NCI-H2081 (cell line): Measurements from ENCODE around the gene ABCA9.
"Not testable (repeated sequence)": the region's sequence is repeated elsewhere in the genome, so short reads cannot be mapped to it uniquely, and the experiment has no call there.

Experiments
- DNase-seq, 2 experiments: peaks; one replicate each; lab custom pipeline; 2025; lab: John Stamatoyannopoulos, UW

ABCA9 gene

DNA sequence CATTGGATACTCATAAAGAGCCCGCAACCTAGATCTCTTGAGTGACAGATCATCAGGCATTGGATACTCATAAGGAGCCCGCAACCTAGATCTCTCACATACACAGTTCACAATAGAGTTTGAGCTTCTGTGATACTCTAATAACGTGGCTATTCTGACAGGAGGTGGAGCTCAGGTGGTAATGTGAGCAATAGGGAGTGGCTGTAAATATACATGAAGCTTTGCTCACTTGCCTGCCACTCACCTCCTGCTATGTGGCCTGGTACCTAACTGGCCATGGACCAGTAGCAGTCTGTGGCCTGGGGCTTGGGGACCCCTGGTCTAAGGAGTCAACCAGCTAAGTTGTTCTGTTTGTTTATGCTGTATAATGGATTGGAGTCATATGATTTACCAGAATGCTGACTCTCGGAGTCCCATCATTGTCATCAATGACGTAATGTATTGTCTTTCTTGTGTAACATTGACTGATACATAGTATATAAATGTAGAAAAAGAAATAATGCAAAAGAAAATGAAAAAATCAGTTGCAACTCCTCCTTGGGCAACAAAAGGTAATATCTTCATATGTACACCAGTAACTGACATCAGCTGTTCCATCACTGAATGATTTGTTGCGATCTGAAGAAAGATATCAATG is 17.5 kb downstream of the ABCA9 start:
- no peak for DNase-seq

DNA sequence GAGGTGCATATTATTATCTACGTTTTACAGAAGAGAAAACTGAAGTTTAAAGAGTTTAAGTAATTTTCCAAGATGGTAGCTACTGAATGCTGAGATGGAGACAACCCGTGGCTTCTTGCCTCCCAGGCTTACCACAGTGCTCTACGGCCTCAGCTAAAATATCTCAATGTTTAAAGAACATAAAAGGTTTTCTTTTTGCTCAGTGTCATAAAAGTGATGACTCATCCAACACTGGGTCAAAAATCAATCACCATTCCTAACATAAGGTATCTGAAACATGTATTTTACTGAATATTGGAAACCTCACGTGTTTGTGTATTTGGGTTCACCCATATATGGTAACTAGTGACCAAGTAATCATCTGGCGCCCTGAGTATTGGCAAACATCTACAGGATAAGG is 18.4 kb downstream of the ABCA9 start:
- no peak for DNase-seq

DNA sequence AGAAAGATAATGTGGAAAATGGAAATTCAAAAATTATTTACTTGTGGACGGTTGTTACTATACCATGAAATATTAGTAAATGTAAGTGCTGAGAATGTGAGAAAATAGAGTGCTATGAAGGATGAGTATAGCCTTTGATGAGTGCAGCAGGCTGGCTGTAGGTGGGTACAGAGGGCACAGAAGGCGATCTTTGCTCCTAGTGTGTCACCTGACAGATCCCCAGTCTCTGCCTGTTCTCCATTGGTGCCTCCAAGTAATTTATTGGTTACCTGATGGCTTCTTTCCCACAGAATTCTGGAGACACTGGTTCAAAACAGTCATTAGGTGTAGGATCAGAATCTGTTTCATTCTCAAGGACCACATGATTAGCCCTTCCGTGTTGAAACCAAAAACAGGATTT is 28.9 kb downstream of the ABCA9 start:
- DNase-seq: no peak

DNA sequence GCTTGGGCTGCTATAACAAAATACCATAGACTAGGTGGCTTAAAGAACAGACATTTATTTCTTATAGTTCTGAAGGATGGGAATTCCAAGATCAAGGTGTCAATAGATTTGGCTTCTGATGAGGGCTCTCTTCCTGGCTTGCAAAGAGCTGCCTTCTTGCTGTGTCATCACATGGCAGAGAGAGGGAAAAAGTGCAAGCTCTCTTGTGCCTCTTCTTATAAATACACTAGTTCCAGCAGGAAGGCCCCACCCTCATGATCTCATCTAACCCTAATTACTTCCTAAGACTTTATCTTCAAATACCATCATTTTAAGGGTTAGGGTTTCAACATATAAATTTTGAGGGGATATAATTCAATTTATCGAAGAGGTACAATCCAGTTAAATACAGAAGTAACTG is 30.6 kb downstream of the ABCA9 start:
- no peak for DNase-seq

DNA sequence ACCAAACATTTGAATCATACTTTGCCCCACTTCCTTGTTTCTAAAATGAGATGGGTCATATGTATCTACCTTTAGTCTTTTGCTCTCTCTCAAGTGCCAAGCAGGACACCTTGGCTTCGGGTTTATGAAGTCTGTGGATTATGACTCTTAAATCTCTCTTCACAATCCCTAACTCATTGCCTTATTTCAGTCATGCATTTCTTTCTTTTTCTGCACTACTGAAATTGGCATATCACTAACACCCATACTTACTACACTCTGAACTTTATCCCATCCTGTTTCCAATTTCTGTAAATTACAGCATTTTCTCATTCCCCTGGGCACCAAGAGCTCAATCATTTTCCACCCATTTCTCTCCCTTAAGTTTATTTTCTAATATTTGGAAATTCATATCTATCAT is 42.0 kb downstream of the ABCA9 start:
- DNase-seq: no peak

DNA sequence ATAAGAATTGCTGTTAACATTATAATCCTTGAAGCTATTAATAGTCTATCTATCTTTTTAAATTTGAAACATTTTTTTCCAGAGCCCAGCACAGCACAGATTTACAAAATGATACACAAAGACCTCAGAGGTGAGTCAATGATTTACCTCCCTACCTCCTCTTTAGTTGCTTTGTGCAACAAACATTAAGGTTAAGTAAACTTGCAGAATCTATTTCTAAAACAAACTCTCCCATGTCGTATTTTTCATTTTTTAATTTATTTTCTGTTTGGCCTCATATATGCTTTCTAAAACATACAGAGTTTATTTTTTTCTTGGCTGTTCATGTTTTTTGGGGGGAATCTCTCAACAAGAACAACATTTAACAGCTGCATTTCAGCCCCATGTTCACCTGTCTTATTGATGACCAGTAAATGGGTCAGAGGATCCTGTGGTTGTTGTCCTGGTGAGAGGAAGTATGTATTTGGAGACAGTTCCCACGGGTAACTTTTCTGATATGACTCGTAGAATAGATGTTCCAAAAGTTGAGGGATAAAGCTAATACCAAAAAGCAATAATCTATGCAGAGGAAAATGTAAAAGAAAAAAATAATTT is 42.6 kb downstream of the ABCA9 start:
- no peak for DNase-seq

DNA sequence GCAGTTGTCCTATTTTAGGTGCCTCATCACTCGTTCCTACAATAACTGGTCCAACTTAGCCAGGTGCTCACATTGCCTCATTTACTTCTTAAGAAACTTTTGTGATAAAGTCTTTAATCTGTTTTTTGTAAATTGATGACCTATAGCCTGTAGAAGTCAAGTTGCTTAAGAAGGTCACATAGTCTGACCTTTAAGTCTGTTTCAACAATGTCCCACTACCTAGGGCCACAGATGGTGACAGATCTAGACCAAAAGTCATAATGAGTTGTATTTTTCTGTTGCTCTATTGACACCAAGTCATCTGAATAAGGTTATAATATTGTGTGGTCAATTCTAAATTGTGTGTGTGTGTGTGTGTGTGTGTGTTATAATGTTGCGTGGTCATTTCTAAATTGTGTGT is 45.1 kb downstream of the ABCA9 start:
- no peak for DNase-seq

DNA sequence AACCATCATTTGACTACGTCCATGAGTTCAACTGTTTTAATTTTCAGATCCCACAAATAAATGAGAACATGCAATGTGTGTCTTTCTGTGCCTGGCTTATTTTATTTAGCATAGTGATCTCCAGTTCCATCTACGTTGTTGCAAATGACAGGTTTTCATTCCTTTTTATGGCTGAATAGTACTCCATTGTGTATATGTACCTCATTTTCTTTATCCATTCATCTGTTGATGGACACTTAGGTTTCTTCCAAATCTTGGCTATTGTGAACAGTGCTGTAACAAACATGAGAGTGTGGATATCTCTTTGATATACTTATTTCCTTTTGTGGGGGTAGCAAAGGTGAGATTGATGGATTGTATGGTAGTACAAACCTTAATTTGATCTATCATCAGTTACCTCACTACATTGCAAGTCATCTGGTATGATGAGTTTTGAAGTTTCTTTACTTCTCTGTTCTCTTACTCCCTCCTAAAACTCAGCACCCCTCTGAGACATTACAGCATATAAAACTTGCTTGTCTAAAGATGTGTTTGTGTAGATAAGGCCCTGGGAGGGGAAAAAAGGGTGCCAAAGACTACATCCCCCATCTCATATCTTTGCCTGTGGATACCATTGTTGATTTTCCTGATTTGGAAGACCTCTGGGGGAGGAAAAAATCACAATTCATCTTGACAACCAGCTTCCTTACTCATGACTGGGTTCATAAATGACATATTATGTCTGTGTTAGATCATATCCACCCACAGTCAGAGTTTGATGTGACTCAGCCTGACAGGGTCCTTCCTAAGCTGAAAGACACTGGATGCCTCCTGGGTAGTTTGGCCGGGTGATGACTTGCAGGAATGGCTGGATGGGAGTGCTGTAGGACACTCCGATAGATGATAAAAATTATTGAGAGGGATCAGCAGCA is 47.6 kb downstream of the ABCA9 start:
- DNase-seq: no peak

DNA sequence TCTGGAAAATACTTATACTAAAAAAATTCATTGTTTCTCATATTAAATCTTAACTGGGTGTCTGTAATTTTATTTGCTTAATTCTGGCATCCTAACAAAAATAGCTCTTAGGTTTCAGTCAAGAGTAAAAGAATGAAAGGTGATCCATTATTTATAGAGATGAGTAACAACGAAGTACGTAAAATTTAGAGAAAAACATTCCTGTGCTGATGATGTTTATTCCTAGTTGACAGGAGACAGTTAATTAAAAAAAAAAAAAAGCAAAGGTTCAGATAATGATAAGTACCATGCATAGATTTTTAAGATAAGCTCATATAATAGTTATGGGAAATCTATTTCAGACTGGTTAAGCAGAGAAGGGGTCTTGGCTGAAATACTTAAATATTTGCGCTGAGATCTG is 50.8 kb downstream of the ABCA9 start:
- DNase-seq: no peak

DNA sequence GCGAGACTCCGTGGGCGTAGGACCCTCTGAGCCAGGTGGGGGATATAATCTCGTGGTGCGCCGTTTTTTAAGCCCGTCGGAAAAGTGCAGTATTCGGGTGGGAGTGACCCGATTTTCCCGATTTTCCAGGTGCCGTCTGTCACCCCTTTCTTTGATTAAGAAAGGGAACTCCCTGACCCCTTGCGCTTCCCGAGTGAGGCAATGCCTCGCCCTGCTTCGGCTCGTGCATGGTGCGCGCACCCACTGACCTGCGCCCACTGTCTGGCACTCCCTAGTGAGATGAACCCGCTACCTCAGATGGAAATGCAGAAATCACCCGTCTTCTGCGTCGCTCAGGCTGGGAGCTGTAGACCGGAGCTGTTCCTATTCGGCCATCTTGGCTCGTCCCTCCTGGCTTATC is 56.0 kb downstream of the ABCA9 start:
- DNase-seq: not testable (repeated sequence)

DNA sequence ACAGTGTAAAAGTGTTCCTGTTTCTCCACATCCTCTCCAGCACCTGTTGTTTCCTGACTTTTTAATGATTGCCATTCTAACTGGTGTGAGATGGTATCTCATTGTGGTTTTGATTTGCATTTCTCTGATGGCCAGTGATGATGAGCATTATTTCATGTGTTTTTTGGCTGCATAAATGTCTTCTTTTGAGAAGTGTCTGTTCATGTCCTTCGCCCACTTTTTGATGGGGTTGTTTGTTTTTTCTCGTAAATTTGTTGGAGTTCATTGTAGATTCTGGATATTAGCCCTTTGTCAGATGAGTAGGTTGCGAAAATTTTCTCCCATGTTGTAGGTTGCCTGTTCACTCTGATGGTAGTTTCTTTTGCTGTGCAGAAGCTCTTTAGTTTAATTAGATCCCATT is 61.0 kb downstream of the ABCA9 start:
- not testable (repeated sequence) for DNase-seq

DNA sequence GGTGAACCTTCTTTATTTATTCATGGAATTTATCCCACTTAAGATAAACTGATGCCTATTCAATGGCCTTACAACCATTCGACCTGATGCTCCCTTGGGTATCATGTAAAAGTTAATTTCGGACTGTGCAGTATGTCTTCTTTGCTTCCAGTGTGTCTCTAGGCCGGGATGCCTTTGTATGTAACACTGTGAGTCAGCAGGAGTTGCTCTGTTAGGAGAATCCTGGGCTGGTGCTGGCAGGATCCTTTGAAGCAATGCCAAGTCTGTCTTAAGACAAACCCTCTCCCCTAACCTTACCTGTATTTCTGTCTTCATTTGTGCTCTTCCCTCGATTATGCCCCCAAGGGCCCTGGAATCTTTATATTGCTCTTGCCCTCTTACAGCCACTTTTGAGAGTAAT is 67.6 kb downstream of the ABCA9 start:
- no peak for DNase-seq

DNA sequence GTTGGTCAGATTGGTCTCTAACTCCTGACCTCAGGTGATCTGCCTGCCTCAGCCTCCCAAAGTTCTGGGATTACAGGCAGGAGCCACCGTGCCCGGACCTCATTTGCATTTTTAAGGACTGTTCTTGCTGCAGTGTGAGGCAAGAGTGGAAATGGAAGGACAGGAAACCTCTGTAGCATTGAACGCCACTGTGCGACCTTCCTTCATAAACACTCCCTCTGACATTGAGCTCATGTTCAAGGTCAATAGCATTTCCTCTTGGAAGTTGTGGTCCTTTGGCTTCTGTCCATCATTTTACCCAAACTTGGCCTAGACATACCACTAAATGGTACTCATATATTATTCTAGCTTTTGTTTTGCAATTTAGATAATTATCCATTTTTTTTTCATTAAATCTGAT is 72.8 kb downstream of the ABCA9 start:
- DNase-seq: no peak

DNA sequence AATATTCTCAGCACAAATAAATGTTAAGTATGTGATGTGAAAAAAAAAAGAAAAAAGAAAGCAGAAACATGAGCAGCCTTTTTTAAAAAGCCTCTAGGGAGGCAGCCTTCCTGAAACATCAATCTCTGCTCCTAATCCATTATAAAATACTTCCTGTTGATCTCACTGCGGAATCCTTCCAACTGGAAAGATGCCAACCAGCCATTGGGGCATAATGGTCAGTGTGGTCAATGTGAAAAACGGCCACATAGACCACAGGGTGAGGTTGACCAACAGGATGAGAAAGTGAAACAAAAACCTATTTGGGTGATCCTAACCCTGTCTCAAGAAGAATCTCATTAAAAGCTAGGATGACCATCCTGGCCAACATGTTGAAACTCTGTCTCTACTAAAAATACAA is 79.4 kb downstream of the ABCA9 start:
- no peak for DNase-seq

DNA sequence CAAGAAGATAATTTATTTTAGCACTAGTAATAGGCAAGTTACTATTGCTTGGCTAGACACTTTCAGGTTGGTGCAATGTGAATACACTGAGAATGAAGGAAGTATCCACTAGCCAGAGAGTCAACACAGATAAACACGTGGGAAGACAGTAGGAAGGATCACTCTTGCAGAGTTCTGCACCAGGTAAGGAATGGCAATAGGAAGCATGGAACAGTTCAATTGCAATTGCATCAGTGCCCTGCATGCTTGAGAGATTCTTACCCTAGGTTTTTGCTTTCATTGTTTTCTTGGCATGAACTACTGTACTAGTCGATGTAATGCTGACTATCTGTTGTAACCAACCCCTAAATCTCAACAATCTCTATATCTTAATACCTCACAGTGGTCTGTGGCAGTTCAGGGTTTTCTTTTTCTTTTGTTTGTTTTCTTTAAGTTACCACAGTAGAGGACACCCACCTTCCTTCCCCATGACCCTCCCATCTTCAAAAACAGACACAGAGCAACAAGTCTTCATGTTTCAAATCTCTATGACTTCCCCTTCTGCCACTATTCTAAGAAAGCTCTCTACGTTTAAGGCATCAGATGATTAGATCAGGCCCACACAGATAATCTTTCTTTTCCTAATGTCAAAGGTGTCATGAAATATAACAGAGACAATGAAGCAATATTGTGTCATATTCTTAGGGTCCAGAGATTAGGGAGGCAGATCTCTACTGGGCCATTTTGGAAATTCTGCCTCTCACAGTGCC is 87.5 kb downstream of the ABCA9 start:
- no peak for DNase-seq

DNA sequence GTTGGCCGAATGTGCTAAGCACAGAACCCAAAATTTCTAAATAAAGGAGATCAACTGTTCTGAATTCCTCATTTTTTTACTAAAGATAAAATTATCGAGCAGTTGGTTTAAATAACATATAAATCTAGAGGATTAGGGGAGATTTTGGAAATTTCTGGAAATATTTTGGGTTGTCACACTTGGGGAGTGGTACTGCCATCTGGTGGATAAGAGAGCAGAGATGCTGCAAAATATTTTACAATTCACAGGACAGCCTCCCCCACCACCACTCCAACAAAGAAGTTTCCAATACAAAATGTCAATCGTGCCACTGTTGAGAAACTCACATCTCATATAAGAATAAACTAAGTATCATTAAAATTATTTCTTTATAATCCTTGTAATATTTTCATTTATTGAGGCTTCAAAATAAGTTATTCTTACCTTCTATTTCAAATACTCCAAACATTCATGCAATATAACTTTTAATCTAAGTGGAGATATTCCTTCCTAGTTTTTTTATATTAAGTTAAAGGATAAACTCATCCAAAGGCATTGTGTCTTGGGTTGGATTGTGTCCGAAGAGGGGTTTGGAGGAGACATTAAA is 88.5 kb downstream of the ABCA9 start:
- DNase-seq: peak in 1 of 2 experiments; percentile 24

DNA sequence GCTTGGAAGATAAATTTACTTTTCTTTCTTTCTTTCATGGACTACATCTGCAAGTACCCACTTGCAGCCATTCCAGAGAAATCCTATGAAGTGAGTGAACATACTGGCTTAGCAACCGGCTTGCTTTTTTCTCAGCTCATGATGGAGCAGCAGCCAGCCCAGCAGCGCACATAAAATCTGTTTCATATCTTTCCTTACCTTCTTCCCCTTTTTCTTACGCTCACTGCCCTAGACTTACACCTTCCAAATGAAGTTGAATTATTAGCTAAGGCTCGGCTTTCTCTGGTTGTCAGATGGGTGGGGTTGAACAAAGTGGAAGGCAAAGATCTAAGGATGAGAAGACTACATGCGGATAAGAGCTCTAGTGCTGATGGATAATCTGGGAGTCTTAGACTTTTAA is 91.6 kb downstream of the ABCA9 start:
- no peak for DNase-seq

DNA sequence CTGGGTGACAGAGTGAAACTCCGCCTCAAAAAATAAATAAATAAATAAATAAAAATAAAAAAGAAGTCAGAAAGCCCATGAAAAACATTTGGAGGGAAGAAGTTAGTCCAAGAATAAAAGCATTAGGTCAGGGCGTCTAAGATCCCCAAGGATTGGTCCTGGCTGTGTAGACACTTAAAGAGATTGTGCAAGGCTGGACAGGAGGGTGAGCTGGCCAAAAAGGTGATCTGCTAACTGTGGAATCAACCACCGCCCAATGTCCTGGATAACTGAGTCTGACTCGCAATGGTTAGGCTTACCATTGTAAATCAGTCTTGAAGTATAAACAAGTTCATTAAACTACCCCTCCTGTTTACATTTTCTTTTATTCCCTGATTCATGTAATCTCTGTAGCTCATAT is 96.8 kb downstream of the ABCA9 start:
- no peak for DNase-seq

DNA sequence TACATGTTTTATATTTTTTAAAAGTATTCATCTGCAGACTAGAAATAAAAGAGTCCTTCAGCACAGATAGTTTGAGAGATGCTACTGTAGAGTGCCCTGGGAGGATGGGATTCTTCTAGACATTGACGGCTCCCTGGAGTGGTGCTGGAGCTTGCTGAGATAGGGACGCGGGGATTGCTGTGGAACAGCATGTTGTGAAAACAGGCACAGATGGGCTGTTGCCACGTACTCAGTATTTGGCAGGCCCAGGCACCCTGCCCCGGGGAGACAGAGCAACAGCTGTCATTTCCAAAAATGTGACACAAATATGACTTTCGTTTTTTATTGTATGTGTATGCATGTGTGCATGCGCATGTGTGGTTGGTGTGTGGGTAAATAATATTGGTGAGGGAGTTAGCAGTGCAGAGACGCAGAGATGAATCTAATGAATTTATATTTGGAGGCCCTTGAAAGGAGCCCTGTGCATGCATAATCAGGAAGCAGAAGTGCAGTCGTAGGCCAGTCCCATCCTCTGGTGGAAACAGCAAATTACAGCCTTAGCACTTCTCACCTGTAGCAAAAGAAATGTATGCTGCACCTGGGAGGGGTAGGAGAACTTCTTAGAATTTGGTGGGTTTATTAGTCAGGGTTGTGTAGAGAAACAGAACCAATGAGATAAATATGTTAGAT is 99.4 kb downstream of the ABCA9 start:
- no peak for DNase-seq

DNA sequence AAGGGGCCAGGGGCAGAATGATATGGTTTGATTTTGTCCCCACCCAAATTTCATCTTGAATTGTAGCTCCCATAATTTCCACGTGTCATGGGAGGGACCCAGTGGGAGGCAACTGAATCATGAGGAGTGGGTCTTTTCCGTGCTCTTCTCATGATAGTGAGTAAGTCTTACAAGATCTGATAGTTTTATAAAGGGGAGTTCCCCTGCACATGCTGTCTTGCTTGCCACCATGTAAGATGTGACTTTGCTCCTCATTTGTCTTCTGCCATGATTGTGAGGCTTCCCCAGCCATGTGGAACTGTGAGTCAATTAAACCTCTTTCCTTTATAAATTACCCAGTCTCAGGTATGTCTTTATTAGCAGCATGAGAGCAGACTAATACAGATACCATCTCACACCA is 101.6 kb downstream of the ABCA9 start:
- DNase-seq: not testable (repeated sequence)

DNA sequence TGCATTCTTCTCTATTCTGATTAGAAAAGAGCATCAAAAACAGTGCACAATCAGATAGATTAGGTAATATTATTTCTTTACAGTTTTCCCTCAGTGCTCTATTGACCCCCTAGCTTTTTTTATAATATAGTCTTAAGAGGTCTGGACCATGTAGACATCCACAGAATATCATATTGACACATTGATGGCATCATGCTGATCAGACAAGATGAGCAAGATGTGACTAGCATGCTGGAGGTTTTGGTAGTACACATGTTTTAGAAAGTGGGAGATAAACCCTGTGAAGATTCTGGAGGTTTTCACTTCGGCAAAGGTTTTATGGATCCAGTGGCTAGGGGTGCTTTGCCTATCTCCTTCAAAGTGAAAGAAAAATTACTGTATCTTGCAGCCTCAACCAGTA is 102.8 kb downstream of the ABCA9 start:
- DNase-seq: no peak
